Stimulated activated CD8-positive, alpha-beta memory T cell treated with anti-CD3 and anti-CD28 coated beads, Interleukin-15, amount 100 ng/mL, for 24 hours (primary cell): ENCODE data around the gene CPLANE1.
"Not testable (repeated sequence)": the region's sequence is repeated elsewhere in the genome, so short reads cannot be mapped to it uniquely, and the experiment has no call there.

ENCODE experiments used
- DNase-seq: peaks from one replicate; pipeline ENCODE4 v3.0.0-alpha.2; 2020; ENCODE audit warnings: low read depth

Gene CPLANE1

DNA sequence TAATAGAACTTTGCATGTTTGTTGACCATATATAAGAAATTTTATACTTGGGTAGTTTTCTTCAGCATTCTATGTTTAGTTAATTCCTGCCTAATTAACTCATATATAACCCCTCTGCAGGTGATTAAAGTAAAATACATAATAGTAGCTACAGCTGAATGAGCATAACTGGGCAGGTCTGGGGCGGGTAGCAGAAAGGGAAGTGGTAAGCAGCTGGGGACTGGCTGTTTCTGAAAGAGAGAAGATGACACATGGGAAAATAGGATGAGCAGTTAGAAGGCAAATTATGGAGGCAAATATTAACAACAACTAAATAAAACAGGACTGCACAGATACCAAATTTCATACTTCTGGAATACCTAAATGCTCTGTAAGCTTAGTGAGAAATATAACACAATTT lies 128.1 kb downstream of the CPLANE1 start:
- no peak for DNase-seq

GRCh38 chr5:37120270-37120669 lies 128.9 kb downstream of the CPLANE1 start:
- DNase-seq: no peak

- no peak for DNase-seq
These were observed 132.8 kb downstream of the CPLANE1 start for GRCh38 chr5:37116359-37116758.

- DNase-seq: no peak
These were observed 136.7 kb downstream of the CPLANE1 start for GRCh38 chr5:37112383-37112991.

DNA sequence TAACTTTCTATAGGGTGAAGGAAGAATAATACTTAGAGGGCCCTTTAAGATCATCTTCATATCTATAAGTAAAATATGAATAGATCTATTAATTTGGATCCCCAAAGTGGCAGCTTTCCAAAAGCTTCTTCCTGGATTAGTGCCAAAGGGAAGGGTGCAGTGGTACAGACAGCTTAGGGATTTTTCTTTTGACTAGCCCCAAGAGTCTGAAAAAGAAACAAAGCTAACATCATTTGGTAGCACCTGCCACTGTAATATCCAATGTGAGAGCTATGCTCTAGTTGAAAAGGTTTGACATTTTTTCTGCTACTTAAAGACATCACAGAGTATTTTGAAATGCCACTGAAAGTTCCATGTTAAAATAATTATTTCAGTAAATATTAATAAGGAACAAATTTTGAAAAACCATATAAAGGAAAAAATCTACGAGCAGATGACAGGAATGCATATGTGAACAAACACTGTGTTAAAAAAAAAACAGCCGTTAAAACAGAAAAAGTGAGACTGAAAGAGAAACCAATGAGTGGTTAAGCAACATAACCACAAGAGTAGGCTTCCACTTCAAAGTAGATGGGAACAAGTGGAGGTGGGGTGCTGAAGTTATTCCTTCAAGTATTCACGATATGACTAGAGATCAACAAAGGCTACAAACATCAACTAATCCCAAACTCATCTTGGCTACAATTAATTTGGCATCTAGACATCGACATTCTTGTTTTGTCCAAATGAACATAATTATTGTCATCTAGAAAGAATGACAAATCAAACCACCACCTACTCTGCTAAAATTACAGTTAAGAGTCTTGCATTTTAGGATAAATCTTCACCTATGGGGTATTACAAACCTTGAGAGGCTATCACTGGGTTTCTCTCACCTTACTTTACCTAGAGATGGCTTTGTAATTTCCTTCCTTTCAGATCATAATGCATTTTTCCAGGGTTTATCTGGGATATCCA lies 137.5 kb downstream of the CPLANE1 start:
- DNase-seq: no peak

DNA sequence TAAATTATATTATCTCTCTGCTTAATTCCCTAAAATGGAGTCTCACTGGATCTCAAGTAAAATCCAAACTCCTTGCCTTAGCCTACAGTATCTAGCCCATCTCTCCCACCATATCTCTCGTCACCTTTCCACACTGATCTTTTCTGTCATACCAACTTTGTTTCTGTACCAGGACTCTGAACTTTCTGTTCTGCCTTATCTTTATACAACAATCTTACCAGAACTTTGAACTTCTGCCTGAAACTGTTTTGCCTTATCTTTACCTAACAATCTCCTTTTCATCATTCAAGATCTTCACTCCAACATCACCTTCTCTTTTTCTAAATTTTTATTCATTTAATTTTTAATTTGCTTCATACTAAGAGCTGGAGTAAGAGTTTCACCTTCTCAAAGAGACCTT lies 139.0 kb downstream of the CPLANE1 start:
- no peak for DNase-seq

GRCh38 chr5:37109338-37109737 lies 139.8 kb downstream of the CPLANE1 start:
- DNase-seq: no peak

DNA sequence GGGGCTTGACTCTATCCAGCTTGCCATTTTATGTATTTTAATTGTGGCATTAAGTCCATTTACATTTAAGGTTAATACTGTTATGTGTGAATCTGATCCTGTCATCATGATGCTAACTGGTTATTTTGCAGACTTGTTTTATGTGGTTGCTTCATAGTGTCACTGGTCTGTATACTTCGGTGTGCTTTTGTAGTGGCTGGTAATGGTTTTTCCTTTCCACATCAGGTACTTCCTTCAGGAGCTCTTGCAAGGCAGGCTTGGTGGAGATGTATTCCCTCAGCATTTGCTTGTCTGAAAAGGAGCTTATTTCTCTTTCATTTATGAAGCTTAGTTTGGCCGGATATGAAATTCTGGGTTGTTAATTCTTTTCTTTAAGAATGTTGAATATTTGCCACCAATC lies 145.9 kb downstream of the CPLANE1 start:
- DNase-seq: no peak

DNA sequence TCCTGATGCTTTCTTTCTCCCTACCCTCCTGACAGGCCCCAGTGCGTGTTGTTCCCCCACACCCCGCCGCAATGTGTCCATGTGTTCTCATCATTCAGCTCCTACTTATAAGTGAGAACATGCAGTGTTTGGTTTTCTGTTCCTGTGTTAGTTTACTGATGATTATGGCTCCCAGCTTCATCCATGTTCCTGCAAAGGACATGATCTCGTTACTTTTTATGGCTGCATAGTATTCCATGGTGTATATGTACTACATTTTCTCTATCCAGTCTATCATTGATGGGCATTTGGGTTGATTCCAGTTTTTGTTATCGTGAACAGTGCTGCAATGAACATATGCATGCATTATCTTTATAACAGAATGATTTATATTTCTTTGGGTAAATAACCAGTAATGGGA lies 149.9 kb downstream of the CPLANE1 start:
- DNase-seq: not testable (repeated sequence)

DNA sequence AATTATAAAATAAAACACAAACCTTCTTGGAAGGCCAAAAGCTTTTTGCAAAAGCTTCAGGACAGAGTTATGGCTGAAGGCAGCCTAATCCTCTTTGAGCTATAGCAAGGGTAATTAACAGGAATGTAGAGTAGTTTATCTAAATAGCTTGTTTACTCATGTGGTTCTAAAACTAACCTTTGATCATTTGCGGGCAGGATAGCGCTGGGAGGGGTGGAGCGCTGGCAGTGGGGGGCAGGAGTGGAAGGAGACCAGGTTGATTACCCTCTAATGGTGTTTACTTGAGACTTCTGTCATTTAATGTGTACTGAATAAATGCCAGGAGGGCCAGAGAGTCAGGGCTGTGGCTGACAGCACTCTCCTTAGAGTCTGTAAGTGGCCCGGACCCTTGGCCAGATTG lies 155.4 kb downstream of the CPLANE1 start:
- not testable (repeated sequence) for DNase-seq

- no peak for DNase-seq
These were observed 158.4 kb downstream of the CPLANE1 start for GRCh38 chr5:37090781-37091180.

DNA sequence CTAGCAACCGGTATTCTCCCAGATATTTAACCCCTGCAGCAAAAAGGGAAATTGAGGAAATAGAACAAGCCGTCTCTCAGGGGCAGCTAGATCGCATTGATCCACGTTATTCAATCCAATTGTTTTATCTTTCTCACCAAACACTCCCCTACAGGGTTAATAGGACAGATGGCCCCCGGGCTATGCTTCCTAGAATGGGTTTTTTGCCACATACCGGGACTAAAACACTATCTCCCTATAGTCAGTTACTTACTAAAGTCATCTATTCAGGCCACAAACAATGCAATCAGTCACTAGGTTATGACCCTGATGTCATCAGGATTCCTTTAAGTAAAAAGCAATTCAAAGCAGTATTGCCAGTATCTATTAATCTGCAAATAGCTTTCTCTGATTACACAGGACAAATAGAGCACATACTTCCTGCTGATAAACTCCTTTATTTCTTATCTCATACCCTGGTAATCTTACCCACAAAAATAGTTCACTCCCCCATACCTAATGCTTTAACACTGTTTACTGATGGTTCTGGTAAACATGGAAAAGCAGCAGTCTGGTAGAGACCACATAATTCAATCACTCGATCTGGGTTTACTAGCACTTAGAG lies 159.0 kb downstream of the CPLANE1 start:
- no peak for DNase-seq

DNA sequence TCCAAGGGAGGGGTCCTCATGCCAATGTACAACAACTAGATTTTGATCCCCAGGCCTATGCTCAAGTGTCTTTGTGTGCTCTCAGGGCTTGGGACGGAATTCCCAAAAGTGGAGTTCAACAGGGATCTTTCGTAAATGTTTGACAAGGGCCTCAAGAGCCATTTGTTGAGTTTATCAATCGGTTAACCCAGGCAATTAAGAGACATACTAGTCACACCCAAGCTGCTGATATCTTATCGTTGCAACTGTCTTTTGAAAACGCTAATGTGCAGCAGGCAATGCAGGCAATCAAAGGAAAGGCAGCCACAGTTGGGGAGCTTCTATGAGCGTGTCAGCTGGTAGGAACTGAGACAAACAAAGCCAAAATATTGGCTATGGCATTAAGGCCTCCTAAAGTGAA lies 161.2 kb downstream of the CPLANE1 start:
- no peak for DNase-seq

- DNase-seq: no peak
These were observed 162.6 kb downstream of the CPLANE1 start for GRCh38 chr5:37086466-37087173.

- DNase-seq: not testable (repeated sequence)
These were observed 163.2 kb downstream of the CPLANE1 start for GRCh38 chr5:37086026-37086425.

DNA sequence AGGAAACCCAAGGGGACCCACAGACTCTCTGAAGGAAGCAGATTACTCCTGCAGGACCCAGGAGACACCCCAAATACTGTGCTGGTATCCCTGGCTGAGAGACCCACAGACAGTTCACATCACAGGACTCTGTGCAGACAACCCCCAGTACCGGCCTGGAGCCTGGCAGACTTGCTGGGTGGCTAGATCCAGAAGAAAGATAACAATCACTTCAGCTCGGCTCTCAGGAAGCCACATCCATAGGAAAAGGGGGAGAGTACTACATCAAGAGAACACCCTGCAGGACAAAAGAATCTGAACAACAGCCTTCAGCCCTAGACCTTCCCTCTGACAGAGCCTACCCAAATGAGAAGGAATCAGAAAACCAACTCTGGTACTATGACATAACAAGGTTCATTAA lies 166.2 kb downstream of the CPLANE1 start:
- not testable (repeated sequence) for DNase-seq

- no peak for DNase-seq
These were observed 168.5 kb downstream of the CPLANE1 start for GRCh38 chr5:37080697-37081096.

- no peak for DNase-seq
These were observed 172.0 kb downstream of the CPLANE1 start for GRCh38 chr5:37077146-37077545.

DNA sequence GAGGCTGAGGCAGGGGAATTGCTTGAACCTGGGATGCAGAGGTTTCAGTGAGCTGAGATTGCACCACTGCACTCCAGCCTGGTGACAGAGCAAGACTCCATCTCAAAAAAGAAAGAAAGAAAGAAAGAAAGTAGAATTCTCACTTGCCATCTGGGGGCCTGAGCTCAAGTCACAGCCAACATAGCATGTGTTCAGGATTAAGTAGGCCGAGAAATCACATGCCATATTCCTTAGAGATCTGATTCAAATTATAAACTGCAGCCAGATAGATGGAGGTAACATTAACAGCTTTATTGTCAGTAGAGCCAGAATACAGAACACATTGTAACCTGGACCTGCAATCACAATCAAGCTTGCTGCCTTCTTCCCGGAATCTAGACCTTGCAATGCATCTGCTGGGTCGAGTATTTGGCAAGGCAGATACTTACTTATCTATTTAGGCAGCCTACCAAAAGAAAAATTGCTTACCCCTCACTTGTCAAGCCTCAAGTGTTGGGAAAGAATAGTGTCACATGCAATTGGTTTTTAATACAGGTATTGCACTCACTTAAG lies 173.7 kb downstream of the CPLANE1 start:
- DNase-seq: no peak

DNA sequence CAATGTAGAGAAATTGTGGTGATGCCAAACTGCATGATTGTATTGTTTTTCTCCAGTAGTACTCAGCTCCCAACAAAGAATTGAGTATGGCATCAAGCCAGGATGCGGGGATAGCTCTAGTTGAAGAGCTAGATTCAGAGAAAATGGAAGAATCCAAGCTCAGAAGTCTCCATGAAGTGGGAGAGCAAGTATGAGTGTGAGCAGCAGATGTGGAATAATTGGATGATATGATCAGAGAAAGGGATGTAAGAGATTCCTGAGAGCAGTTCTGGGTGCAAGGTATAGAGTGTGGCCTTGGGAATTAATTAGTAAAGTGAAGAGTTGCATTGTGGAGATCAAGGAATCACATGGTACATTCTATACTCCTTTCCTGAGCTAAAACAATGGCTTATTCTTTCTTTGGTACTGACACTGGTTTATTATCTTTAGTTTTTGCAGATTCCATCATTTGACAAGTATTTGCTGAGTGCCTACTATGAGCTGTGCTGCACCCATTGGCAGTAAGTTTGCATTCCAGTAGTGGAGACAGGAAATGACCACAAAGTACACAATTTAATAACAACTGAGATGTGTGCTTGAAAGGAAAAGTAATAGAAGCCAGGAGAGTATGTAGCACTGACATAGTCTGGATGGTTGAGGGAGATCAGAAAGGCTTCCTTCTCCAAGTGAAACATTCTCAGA lies 177.1 kb downstream of the CPLANE1 start:
- DNase-seq: no peak

DNA sequence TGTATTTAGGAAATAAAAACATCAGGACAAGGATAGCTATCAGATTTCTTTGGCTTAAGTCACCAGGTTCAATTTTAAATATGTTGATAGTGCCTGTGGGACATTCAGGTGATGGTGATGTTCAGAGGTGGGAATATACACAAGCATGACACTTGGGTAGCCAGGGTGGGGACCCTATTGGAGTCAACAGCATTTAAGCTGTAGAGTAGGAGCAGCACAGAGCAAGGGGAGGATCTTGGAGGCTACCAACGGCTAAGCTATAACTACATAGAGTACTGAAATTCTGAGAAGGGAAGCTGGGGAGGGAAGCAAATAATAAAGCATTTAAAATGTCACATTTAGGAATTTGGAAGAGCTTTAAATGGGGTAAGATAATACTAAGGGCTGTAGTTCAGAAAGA lies 177.7 kb downstream of the CPLANE1 start:
- DNase-seq: no peak

DNA sequence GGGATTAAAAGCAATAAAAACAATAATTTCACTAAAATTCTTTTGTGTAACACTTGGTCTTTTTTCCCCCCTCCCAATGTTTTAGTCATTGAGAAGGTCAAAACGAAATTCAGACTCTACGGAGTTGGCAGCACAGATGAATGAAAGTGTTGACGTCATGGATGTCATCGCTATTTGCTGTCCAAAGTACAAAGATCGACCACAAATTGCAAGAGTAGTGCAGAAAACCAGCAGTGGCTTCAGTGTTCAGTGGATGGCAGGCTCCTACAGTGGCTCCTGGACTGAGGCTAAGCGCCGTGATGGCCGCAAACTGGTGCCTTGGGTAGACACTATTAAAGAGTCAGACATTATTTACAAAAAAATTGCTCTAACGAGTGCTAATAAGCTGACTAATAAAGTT lies 184.7 kb downstream of the CPLANE1 start:
- DNase-seq: no peak
